HepG2 (cell line): ENCODE measurements around the gene CLEC18A. TPM values are rescaled to one million over a fixed set of nuclear protein-coding genes. Genes with fewer than 3 reads are reported as not detected.

Experiments
- ATAC-seq: fragments of 200-7000 bp; cut with Tn5 transposase; 3 replicates; pipeline ENCODE4 v1.9.1; 2020; ENCODE audit warnings: mild to moderate bottlenecking, moderate library complexity
- BruUV-seq: library from RNA; stranded (reverse); fragments of 400-500 nt; replicated peaks from 2 replicates; lab custom pipeline; 2021; lab: Mats Ljungman, UMichigan
- CTCF ChIA-PET: fragments of 300-600 bp; formaldehyde crosslinking; extraction: SDS; loops from one replicate; lab custom pipeline; 2021; ENCODE audit warnings: low total read pairs, inconsistent platforms, low intra/inter-chr PET ratio; lab: Yijun Ruan, JAX
- POLR2A ChIA-PET: fragments of 350-600 bp; sonication (Branson Sonifier 250); formaldehyde crosslinking; loops from one replicate; lab custom pipeline; 2020; ENCODE audit warnings: antibody characterized with exemption, inconsistent platforms; lab: Yijun Ruan, JAX
- DNase-seq: peaks from one replicate; pipeline ENCODE4 v3.0.0-alpha.2; 2015; ENCODE audit warnings: low spot score
- FAIRE-seq: peaks from 3 replicates; lab custom pipeline; 2011; peaks lifted over from hg19 to GRCh38; lab: Jason Lieb, UNC
- H2AFZ ChIP-seq: one replicate; pipeline ENCODE4 v1.6.1; 2011; ENCODE audit warnings: low read length, inconsistent platforms
- H3K27ac ChIP-seq: fragments of 300-600 bp; 3 replicates; pipeline ENCODE4 v1.8.0; 2011; ENCODE audit warnings: mixed run types, mild to moderate bottlenecking, mixed read lengths, low read length, inconsistent platforms; ENCODE audit not compliant: insufficient read depth; ENCODE audit errors: extremely low read length
- H3K27me3 ChIP-seq, 2 experiments: fragments of 200-600 bp in 1 of 2; 2 replicates in 1 of 2; 3 replicates in 1 of 2; pipeline versions ENCODE4 v1.6.0 to v1.8.0; 2011; ENCODE audit warnings: low read length in 2 of 2, mild to moderate bottlenecking in 2 of 2, moderate library complexity in 2 of 2, inconsistent platforms in 1 of 2; ENCODE audit not compliant: insufficient read depth in 2 of 2, control insufficient read depth in 1 of 2
- H3K36me3 ChIP-seq, 2 experiments: fragments of 200-600 bp in 1 of 2; replicated peaks in 1 of 2; 2 replicates in 1 of 2; 3 replicates in 1 of 2; pipeline versions ENCODE4 v1.5.1 to v1.8.0; 2011; ENCODE audit warnings: low read length in 2 of 2, inconsistent platforms in 1 of 2; ENCODE audit not compliant: insufficient read depth in 2 of 2, control insufficient read depth in 1 of 2
- H3K4me1 ChIP-seq: 2 replicates; pipeline ENCODE4 v1.5.1; 2012; ENCODE audit warnings: low read length, inconsistent platforms; ENCODE audit not compliant: insufficient read depth
- H3K4me2 ChIP-seq: 2 replicates; pipeline ENCODE4 v1.6.0; 2011; ENCODE audit warnings: low read depth, low read length, inconsistent platforms
- H3K4me3 ChIP-seq, 3 experiments: fragments of 200-600 bp in 1 of 3; sonication (generic), shearing (Covaris generic) in 1 of 3; replicated peaks in 1 of 3; 2 replicates each; pipeline ENCODE4 v1.5.1; 2011 to 2016; ENCODE audit warnings: low read length in 3 of 3, inconsistent platforms in 2 of 3, low read depth in 2 of 3, mild to moderate bottlenecking in 2 of 3, control low read depth in 1 of 3, mixed read lengths in 1 of 3; ENCODE audit not compliant: insufficient read depth in 1 of 3
- H3K79me2 ChIP-seq: one replicate; pipeline ENCODE4 v1.6.1; 2011; ENCODE audit warnings: low read length, inconsistent platforms; ENCODE audit not compliant: insufficient read depth
- H3K9ac ChIP-seq: 2 replicates; pipeline ENCODE4 v1.6.0; 2011; ENCODE audit warnings: mild to moderate bottlenecking, low read depth, low read length, inconsistent platforms; ENCODE audit not compliant: insufficient read depth
- H3K9me3 ChIP-seq: 2 replicates; pipeline ENCODE4 v1.5.1; 2012; ENCODE audit warnings: mild to moderate bottlenecking, low read length
- H4K20me1 ChIP-seq: 2 replicates; pipeline ENCODE4 v1.6.0; 2011; ENCODE audit warnings: inconsistent platforms, mild to moderate bottlenecking, low read length, moderate library complexity; ENCODE audit not compliant: insufficient read depth
- FOXA1 ChIP-seq, 2 experiments: fragments of 450-650 bp in 1 of 2; sonication (generic) in 1 of 2; formaldehyde crosslinking in 1 of 2; IDR thresholded peaks; 2 replicates each; pipeline versions ENCODE4 v1.4.0 to v1.6.1; 2016 to 2020; ENCODE audit warnings: missing genetic modification reagents in 1 of 2
- MAFF ChIP-seq: IDR thresholded peaks from 2 replicates; pipeline ENCODE4 v1.6.1; 2011; ENCODE audit warnings: low read depth, low read length, improper control_type of control experiment
- POLR2G ChIP-seq: fragments of 200-400 bp; formaldehyde crosslinking; IDR thresholded peaks from 2 replicates; pipeline ENCODE4 v1.6.1; 2018; ENCODE audit warnings: mild to moderate bottlenecking, low read depth, low read length, moderate library complexity
- ZNF407 ChIP-seq: sonication (generic); formaldehyde crosslinking; IDR thresholded peaks from one replicate; pipeline ENCODE4 v1.5.1; 2020; ENCODE audit warnings: mild to moderate bottlenecking, missing genetic modification reagents; ENCODE audit errors: not compliant biosample characterization
- WGBS: methylation state at CpG from one replicate; pipeline ENCODE4 v1.1.6; 2017; ENCODE audit warnings: low lambda C conversion rate; 5-methylcytosine and 5-hydroxymethylcytosine counted together
- in situ Hi-C: cut with HindIII; loops from 2 replicates; pipeline ENCODE4 v1.10.0; 2017; ENCODE audit warnings: low pct_unique_long_range_greater_than_20kb; ENCODE audit not compliant: extremely low pct_ligation_motif_present
- intact Hi-C: fragments of 100-400 bp; cut with micrococcal nuclease; formaldehyde crosslinking; loops from one replicate; pipeline ENCODE4 v1.10.0; 2022; ENCODE audit not compliant: unreplicated experiment
- polyA plus RNA-seq, 8 experiments: library from polyadenylated mRNA; depleted of rRNA in 3 of 8; stranded (reverse) in 7 of 8; unstranded in 1 of 8; fragments of >200 nt; fragmentation: Illumina TruSeq in 4 of 8; extraction: Trizol in 4 of 8; gene quantifications; 2 replicates each; pipeline versions ENCODE4 v1.2.1 to v1.2.3, GENCODE V29; 2011 to 2016; ENCODE audit warnings: low read depth in 4 of 8, missing spikeins in 1 of 8, mixed read lengths in 1 of 8; ENCODE audit not compliant: insufficient read depth in 1 of 8
- total RNA-seq, 5 experiments: library from RNA; depleted of rRNA; stranded (reverse); fragments of >200 nt; fragmentation: Illumina TruSeq; extraction: Trizol; gene quantifications; 2 replicates each; pipeline ENCODE4 v1.2.3, GENCODE V29; 2016; ENCODE audit warnings: low read depth in 1 of 5

CLEC18A gene
- total and polyA plus RNA-seq, 2 of the 13 experiments (the other 11 are each of a cell fraction or from before 2014, with no cell fraction given): 0.22 to 0.42 TPM

- Histone ChIP-seq H3K27me3 (no peaks in the 10 kb centered on the region), H3K4me2 (no peak overlapping the region), H3K4me1 (peaks cover 37% of the 10 kb centered on the region), H3K4me3 (no peak overlapping the region), H4K20me1 (no peaks in the 10 kb centered on the region), H2AFZ (no peak overlapping the region), H3K9ac (no peak overlapping the region), H3K36me3 (peaks cover 30 to 44% of the 10 kb centered on the region in 2 experiments), H3K79me2 (no peaks in the 10 kb centered on the region), H3K9me3 (no peaks in the 10 kb centered on the region), H3K27ac (no peak overlapping the region)
- DNase-seq (no peak), ATAC-seq (no peak; the same call in 2 of the 3 replicates), FAIRE-seq (no peak)
- no TSS peak for BruUV-seq
- intact Hi-C loops: no loop called here
- ChIA-PET CTCF (interaction anchor here (1.8 to 4.5 kb wide), 2 partner anchors 133 to 175 kb away, joined by 4 to 64 read pairs; partner anchors contain the start of gene NOB1), POLR2A (no interaction called here)
- WGBS: 99% methylated on average over 7 of the region's 9 CpGs
- in situ Hi-C loops: loop anchor here (5.0 kb wide), 1 partner anchor 132 kb away; no protein-coding TSS in a partner anchor
- TF ChIP-seq MAFF: no peak
- no peak for TF ChIP-seq FOXA1 (IDR thresholded peaks at IDR 0.05)
- TF ChIP-seq FOXA1 (CRISPR knock-in tag; IDR thresholded peaks at IDR 0.05): no peak
- no peak for TF ChIP-seq POLR2G
- TF ChIP-seq ZNF407 (CRISPR knock-in tag): peak; percentile 6
Measured at GRCh38 chr16:69929480-69929879, 21.7 kb upstream of the CLEC18A start.
